Measurements from ENCODE around the gene ERBB4.

DNA sequence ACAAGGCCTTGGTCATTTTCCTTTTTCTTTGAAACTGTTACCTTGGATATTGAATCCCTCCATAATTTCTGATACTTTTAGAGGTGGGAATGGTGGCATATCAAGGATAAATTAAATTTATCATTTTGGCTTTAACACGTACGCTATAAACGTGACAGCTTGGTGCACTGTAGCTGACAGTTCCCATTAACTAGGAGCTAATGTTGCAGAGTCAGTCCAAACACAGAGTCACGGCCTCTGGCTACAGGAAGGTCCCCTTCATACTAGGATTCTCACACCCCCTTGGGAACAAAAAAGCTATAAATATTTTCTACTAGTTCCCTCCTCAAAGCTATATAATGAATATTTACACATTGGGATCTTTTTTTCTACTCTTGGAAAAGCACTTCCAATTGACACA lies 17.7 kb upstream of the ERBB4 start:
- TF ChIP-seq, protein P1, sequence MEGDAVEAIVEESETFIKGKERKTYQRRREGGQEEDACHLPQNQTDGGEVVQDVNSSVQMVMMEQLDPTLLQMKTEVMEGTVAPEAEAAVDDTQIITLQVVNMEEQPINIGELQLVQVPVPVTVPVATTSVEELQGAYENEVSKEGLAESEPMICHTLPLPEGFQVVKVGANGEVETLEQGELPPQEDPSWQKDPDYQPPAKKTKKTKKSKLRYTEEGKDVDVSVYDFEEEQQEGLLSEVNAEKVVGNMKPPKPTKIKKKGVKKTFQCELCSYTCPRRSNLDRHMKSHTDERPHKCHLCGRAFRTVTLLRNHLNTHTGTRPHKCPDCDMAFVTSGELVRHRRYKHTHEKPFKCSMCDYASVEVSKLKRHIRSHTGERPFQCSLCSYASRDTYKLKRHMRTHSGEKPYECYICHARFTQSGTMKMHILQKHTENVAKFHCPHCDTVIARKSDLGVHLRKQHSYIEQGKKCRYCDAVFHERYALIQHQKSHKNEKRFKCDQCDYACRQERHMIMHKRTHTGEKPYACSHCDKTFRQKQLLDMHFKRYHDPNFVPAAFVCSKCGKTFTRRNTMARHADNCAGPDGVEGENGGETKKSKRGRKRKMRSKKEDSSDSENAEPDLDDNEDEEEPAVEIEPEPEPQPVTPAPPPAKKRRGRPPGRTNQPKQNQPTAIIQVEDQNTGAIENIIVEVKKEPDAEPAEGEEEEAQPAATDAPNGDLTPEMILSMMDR (IDR thresholded peaks at IDR 0.05 in 4 of 5, conservative IDR thresholded peaks at IDR 0.05 in 1 of 5), result no peak
- TF ChIP-seq POLR2A (IDR thresholded peaks at IDR 0.05), result no peak

Measured in gastrocnemius medialis (tissue), 4 donors.